ENCODE results near the gene PRRC2C.

GRCh38 chr1:171446386-171446785 lies 38.9 kb upstream of the PRRC2C start:
- TF ChIP-seq CTCF (conservative IDR thresholded peaks at IDR 0.05 in 1 of 2, IDR thresholded peaks at IDR 0.05 in 1 of 2; ENCODE audit: low read depth in 1 of 2, low read length in 2 of 2) (no peak), EZH2 (IDR thresholded peaks at IDR 0.05; ENCODE audit: low read length, missing control alignments) (no peak)

All from fibroblast of lung (primary cell).